Measurements from ENCODE around the gene FLNB. TPM values are rescaled to one million over a fixed set of nuclear protein-coding genes. Genes with fewer than 3 reads are reported as not detected.

Gene FLNB
- total and polyA plus RNA-seq, 8 donors, result 80.1 to 126 (median 93.3) TPM

DNA sequence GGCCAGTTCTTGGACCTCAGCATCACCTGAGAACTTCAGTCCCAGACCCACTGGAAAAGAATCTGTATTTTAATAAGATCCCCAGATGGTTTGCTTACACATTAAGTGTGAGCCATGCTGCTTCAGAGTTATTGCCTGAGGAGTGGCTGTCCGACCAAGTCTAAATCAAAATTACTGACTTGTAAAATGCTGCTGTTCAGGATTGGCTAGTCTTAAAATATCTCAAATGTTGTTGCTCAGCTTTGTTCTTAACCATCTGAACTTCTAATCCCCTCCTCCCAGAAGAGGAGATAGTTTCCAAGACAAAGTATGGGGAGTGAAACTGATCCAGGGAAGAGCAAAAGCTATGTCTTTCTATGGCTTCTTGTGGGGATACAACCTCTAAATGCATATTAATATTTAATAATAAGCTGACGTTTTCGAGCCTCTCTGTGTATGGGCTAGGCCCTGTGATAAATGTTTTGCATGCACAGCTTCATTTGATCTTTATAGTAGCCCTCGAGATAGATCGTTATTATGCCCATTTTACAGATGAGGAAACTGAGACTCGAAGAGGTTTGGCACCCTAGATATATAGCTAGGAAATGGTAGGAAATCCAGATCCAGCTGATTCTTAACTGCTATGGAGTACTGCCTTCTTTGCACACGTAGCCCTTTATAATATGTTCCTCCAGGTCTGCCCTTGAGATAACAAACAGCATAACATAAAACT is 150.4 kb downstream of the FLNB start:
- ATAC-seq, result no peak
- Histone ChIP-seq H3K4me1 (peaks cover 3 to 12% of the 10 kb centered on the region in 2 donors), H3K36me3 (peaks cover 0 to 71% of the 10 kb centered on the region in 2 donors), H3K4me3 (no peak overlapping the region), H3K27ac (no peak overlapping the region), H3K9me3 (peaks cover 0 to 3% of the 10 kb centered on the region in 2 donors), H3K27me3 (no peaks in the 10 kb centered on the region)
- DNase-seq, result no peak
- intact Hi-C loops (cut with DNase I), result no loop called here
- no peak for TF ChIP-seq CTCF (IDR thresholded peaks at IDR 0.05)

DNA sequence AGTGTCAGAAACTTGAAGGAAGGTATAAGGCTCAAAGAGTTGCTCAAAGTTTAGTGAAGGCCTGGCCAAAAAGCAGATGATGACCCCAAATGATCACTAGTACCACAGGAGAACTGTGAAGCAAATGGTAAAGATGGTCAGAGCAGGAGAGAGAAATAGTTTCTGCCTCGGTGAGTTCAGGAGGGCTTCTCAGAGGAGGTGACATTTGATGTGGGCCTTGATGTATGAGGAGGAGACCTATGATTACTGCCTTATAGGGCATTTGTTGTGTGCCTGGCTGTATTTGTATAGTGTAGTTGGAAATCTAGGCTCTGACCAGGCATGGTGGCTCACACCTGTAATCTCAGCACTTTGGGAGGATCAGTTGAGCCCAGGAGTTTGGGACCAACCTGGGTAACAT is 152.2 kb downstream of the FLNB start:
- Histone ChIP-seq H3K4me1 (peaks cover 18 to 30% of the 10 kb centered on the region in 2 donors), H3K27me3 (no peaks in the 10 kb centered on the region), H3K36me3 (peaks cover 0 to 69% of the 10 kb centered on the region in 2 donors), H3K4me3 (no peak overlapping the region), H3K27ac (no peak overlapping the region), H3K9me3 (peaks cover 0 to 3% of the 10 kb centered on the region in 2 donors)
- TF ChIP-seq CTCF (IDR thresholded peaks at IDR 0.05), result no peak
- no peak for ATAC-seq
- intact Hi-C loops (cut with DNase I), result loop anchor here in 1 of 2 donors (10.0 kb wide), 1 partner anchor 146 kb away; no protein-coding TSS in a partner anchor
- no peak for DNase-seq

DNA sequence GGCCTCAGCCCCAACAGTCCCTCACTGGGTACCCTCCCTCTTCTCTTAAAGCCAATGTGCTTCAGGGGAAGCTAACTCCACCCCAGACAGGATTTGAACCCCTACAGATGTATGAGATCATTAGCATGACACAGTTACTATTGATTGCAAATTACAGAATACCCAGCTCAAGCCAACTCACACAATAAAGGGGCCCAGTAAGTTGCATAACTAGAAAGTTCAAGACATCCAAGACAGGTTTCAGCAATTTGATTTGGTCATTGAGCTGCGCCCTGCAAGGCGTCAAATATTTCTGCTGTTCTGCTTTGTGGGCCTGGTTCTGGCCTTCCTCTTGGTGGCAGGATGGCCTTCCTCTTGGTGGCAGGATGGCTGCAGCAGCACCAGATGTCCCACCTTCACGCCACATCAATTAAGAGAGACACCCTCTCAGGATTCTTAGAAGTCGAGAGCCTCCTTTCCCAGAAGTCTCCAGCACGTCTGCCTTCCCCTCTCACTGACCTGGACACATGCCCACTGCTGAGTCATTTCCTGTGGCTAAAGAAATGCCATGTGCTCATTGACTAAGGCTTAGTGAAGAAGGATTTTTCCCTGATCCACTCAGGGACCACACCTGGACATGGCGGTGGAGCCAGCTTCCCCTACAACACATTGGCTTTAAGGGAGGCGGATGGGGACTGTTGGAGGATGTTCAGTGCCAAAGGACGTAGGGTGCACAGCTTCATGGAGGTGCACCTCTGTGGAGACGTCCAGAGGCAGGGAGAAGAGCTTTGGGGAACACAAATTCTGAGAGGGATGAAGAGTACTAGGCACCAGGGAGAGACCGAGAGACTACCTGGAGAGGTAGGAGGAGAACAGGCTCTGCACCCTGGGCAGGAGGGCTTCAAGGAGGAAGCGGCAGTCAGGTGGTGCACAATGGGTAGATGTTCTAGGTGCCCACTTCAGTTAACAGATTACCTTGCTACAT is 153.5 kb downstream of the FLNB start:
- intact Hi-C loops (cut with DNase I), result loop anchor here in 1 of 2 donors (10.0 kb wide), 1 partner anchor 147 kb away; no protein-coding TSS in a partner anchor
- peak; percentile 21 for ATAC-seq
- Histone ChIP-seq H3K9me3 (peaks cover 0 to 3% of the 10 kb centered on the region in 2 donors), H3K27me3 (no peaks in the 10 kb centered on the region), H3K36me3 (peaks cover 0 to 56% of the 10 kb centered on the region in 2 donors), H3K4me3 (no peak overlapping the region), H3K4me1 (peaks cover 18 to 31% of the 10 kb centered on the region in 2 donors), H3K27ac (no peak overlapping the region)
- DNase-seq, result peak in 1 of 4 donors; percentile 79
- TF ChIP-seq CTCF (IDR thresholded peaks at IDR 0.05), result no peak

DNA sequence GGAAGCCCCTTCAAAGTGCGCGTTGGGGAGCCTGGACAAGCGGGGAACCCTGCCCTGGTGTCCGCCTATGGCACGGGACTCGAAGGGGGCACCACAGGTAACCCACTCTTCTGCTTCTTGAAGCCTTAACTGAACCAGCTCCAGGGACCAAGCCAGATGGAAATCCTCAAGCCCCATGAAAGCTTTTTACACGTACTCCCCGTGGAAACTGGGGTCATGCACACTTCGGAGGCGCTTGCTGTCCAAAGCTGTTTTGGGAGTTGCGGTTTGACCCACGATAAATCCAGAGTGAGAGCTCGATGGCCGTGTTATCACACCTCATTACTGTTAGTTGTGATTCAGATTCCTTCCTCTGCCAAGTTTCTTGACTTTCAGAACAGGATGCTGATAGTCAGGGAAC is 155.0 kb downstream of the FLNB start:
- TF ChIP-seq CTCF (IDR thresholded peaks at IDR 0.05), result no peak
- no peak overlapping the region for H3K27ac ChIP-seq
- H3K36me3 ChIP-seq, result peaks cover 0 to 50% of the 10 kb centered on the region in 2 donors
- DNase-seq (peak in 3 of 4 donors; percentile 59 to 95 (median 92)), ATAC-seq (peak; percentile 8)
- intact Hi-C loops (cut with DNase I), result loop anchor here in 1 of 2 donors (10.0 kb wide), 1 partner anchor 148 kb away; no protein-coding TSS in a partner anchor
- H3K27me3 ChIP-seq, result no peaks in the 10 kb centered on the region
- H3K4me1 ChIP-seq, result peaks cover 18 to 31% of the 10 kb centered on the region in 2 donors
- H3K4me3 ChIP-seq, result no peak overlapping the region
- peaks cover 0 to 3% of the 10 kb centered on the region in 2 donors for H3K9me3 ChIP-seq

Data from left lung (tissue), 10 donors.